ENCODE measurements around the gene PCBD2.

DNA sequence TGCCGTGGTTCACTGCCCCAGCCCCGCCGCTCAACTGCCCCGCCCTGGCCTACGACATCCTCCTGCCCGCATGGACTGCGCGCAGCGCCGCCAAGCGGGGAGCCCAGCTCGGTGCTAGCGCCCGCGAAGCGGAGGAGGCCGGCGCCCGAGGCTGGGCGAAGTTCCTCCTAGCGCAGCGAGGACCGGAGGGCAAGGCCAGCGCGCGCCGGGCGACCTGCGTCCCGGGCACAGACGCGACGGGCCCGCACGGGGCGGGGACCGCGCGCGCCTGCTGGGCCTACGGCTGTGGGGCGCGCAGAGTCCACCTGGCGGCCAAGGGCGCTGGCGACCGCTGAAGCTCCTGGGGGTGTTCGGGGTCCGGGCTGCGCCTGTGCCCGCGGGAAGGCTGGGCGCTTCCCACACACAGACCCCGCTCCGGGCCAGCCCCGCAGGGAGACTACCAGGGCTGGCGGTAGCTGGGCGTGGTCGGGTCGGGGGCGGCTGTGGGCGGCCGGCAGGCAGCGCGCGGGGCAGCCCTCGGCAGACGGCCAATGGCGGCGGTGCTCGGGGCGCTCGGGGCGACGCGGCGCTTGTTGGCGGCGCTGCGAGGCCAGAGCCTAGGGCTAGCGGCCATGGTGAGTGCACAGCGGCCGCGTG, at the start of gene PCBD2:
- TF ChIP-seq POLR2A (IDR thresholded peaks at IDR 0.05), result peak; percentile 26 to 52
- TF ChIP-seq CTCF (IDR thresholded peaks at IDR 0.05), result peak; percentile 76 to 97 (median 93)
